COLO668 (cell line): Measurements from ENCODE around the gene INTS1.

Source experiments
- DNase-seq: peaks from one replicate; lab custom pipeline; 2025; ENCODE audit not compliant: unreplicated experiment; lab: John Stamatoyannopoulos, UW

Gene INTS1

GRCh38 chr7:1489336-1489735 is 14.9 kb downstream of the INTS1 start:
- no peak for DNase-seq

DNA sequence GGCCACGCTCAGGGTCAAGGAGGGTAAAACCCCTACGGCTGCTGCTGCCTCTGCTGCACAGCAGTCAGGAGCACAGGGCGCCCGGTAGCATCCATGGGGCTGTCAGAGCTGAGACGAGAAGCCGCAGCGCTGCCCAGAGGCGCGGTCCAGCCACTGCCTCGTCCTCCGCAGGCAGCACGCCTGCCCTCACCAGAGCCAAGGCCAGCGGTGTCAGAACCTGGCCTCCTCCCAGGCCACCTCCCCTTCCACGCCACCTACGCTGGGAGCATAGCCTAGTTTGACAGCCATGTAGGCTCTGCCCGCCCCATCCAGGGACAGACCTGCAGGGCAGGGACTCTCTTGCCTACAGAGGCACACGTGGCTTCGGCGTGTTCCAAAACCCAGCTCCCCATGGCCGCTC is 16.2 kb downstream of the INTS1 start:
- DNase-seq: no peak

DNA sequence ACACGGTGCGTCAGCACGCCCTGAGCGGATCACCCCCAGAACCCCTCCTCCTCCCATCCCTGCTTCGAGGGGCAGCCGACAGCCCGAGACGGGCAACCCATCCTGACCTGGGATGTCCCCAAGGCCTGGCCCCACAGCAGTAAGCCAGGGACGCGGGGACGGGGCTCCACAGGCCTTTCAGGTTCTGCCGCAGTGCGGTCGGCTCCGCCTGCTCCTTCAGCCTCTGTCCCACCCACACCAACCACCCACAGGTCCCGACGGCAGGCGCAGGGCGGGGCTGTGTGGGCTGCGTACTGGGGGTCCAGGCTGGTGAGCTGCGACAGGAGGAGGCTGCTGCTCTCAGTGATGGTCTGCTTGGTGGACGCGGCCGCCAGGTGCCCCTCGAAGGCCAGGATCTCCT is 16.7 kb downstream of the INTS1 start:
- no peak for DNase-seq

GRCh38 chr7:1486571-1486970 is 17.6 kb downstream of the INTS1 start:
- DNase-seq: no peak

GRCh38 chr7:1485156-1485555 is 19.0 kb downstream of the INTS1 start:
- no peak for DNase-seq

DNA sequence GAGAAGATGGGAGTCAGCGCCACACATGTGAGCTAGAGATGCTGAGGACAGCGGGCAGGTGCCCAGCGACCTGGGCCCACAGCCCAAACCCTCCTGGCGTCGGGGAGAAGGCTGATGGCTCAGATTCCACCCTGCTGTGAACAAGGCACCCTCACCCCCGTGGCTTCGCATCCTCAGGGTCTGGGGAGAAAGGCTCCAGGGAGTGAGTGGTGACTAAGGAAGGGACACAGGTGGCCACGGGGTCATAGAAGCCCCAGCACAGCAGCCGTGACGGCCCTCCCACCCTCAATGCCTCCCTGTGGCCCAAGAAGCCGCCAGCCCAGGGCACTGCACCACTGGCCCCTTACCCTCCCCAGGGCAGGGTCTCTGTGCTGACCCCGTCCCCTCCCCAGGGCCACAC is 19.6 kb downstream of the INTS1 start:
- DNase-seq: no peak

DNA sequence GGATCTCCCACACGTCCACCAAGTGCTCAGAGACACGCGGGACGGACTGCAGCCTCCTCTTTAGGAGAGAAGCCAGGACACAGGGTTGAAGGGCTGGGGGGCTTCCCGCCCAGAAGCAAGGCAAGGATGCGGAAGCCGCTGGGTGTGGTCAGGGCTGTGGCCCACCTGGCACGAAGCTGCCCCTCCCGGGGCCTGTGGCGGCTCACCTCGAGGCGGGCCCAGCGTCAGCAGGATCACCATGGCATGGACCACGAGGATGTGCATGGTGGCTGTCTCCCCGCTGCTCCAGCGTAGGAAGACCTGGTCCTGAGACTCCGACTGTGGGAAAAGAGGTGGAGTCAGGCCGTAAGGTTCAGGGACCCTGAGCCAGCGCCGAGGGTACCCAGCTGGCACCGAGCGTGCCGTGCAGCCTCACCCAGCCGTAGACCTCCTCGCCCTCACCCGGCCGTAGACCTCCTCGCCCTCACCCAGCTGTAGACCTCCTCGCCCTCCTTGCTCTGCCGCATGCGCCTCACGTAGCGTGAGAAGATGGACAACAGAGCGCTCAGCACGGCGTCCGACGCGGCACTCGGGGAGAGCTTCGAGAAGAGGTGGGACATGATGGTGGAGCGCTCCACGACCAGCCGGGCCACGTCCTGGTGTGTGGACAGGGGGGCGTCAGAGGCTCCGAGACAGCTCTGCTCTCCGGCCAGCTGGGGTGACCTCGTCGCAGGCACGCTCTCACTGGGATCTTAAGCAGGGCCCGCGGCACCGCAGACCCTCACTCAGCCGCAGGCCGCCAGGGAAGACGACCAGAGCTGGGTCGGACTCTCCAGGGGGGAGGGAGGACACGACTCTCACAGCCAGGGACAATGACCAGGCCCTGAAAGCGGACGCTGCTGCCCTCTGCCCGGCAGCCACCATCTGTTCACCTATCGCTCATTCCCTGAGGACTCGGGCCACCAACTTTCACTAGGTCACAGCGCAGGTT is 20.4 kb downstream of the INTS1 start:
- DNase-seq: no peak

- no peak for DNase-seq
These were observed 21.1 kb downstream of the INTS1 start for GRCh38 chr7:1483079-1483478.

GRCh38 chr7:1481300-1481699 is 22.9 kb downstream of the INTS1 start:
- no peak for DNase-seq

GRCh38 chr7:1480670-1481069 is 23.5 kb downstream of the INTS1 start:
- no peak for DNase-seq

DNA sequence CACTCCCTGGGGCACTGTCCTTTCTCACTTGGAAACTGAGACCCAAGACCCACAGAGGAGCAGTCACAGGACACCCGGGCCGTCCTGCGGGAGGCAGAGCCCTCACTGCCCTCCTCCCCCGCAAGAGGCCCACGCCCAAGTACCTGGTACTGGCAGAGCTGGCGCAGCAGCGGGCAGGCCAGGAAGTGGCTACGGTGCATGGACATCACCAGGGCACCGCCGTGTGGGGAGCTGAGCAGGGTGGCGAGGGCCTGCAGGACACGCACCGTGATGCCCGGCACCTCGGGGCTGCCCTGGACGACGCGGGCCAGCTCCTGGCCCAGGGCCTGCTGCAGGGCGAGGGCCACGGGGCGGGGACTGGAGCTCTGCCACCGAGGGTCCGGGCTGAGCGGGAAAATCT is 24.9 kb downstream of the INTS1 start:
- no peak for DNase-seq

GRCh38 chr7:1478480-1478879 is 25.7 kb downstream of the INTS1 start:
- no peak for DNase-seq

- DNase-seq: no peak
These were observed 27.3 kb downstream of the INTS1 start for GRCh38 chr7:1476859-1477258.

DNA sequence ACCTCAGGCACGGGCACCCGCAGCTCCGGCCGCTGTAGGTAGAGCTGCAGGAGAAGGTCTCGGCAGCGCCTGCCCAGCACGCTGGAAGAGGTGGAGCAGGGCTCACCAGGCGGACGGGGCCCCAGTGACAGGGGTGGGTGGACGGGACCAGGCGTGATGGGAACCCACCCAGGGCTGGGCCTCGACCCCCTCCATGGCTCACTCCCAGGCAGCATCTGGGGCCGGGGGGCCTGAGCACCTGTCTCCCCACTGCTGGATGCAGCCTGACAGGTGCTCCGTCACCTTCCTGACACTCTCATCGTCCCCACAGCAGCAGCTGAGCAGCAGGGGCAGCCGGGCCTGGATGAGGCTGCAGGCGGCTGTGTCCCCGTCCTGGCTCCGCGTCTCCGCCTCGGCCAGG is 28.2 kb downstream of the INTS1 start:
- no peak for DNase-seq

GRCh38 chr7:1475393-1475792 is 28.8 kb downstream of the INTS1 start:
- DNase-seq: no peak

- DNase-seq: no peak
These were observed 29.5 kb downstream of the INTS1 start for GRCh38 chr7:1474736-1475135.

DNA sequence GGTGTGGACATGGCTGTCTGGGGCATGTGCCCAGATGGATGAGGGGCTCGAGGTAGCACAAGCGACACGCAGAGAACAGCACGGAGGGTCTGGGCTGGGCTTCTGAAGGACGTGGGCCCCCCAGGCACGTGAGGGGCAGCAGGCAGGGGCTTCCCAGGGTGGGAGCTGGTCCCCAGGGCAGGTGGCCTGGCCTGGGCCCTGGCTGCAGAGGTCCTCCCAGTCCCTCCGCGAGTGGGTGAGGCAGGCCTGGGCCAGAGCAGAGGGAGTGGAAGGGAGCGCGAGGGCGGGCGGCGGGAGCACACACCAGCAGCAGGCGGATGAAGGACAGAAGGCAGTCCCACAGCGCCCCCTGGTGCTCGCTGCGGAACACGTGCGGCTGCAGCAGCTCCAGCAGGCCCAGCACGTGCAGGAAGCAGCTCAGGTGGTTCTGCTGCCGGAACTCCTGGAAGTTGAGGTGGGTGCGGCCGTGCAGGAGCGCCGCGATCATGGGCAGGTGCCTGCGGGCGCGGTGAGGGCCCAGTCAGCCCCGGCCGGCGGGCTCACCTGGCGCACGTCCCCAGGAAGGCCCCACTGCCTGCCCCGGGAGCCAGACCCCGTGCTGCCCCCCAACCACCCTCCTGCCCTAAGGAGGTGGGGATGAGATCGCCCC is 30.2 kb downstream of the INTS1 start:
- DNase-seq: peak; percentile 97

DNA sequence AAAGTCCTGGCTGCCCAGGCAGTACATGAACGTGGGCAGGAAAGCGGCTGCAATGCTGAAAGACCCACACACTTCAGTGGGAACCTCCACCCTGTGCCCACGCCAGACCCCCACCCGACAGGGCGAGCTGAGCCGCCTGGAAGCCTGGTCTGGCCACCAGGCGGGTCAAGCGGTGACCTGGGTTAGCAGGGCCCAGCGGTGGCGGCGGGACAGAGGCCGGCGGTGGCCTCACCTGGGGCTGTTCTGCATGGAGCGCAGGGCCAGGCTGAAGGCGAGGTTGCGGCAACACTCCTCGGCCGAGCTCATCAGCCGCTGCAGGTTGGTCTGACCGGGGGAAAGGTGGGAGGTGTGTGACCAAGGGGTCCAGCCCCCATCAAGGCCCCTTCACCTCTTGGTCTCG is 33.3 kb downstream of the INTS1 start:
- DNase-seq: no peak

- DNase-seq: no peak
These were observed 35.4 kb downstream of the INTS1 start for GRCh38 chr7:1468643-1469298.

GRCh38 chr7:1468203-1468602 is 36.0 kb downstream of the INTS1 start:
- DNase-seq: no peak

DNA sequence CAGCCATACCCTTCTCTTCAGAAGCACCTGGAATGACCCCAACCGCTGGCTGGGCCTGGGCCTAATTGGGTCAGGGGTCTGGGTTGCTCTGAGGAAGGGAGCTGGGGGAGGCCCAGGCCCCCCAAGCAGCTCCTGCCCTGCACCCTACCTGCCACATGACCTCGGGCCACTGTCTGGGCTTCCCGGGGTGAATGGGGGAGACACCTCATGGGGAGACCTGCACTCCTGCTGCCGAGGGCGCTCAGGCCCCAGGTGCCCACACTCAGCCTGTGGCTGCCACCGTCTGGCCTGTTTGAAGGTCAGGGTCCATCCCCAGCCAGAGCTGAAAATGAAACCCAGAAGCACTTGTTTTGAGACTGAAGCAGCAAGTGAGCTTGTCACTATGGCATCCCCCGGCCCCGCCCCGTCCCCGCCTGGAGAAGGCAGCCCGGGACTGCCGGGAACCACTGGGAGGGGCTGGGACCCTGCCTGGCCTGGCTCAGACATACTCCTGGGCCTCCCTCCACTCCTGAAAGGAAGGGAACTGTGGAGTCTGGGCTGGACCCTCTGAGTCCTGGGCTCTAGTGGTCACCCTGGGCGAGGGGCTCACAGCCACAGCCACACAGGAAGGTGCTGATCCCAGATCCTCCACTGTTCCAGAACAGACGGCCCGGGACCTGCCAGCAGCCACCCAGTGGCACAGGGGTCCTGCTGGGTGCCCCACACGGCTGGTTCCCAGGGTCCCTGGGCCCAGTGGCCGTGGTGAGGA is 37.5 kb downstream of the INTS1 start:
- peak; percentile 59 for DNase-seq
